Measurements from ENCODE around the gene DDRGK1.

GRCh38 chr20:3195590-3196237, 8.8 kb downstream of the DDRGK1 start:
- no peak for TF ChIP-seq CTCF (IDR thresholded peaks at IDR 0.05)
- no peak for TF ChIP-seq ZFX (IDR thresholded peaks at IDR 0.05; ENCODE audit: borderline replicate concordance)

Measured in 22Rv1 (cell line).